Gastrocnemius medialis (tissue), 4 donors: Measurements from ENCODE around the gene AKAP7. TPM values are rescaled to one million over a fixed set of nuclear protein-coding genes. Genes with fewer than 3 reads are reported as not detected.

ENCODE experiments used
- ATAC-seq, 2 donors: fragments of 150-250 bp; one replicate each; pipeline ENCODE4 v1.9.1; 2016
- DNase-seq, 2 donors: peaks; one replicate each; pipeline ENCODE4 v3.0.0-alpha.2; 2019
- H3K27ac ChIP-seq, 4 donors: fragments of 200-600 bp; sonication (generic); 1 replicate in 1 of 4; 2 replicates in 3 of 4; pipeline ENCODE4 v1.5.1; 2016 to 2018; ENCODE audit warnings: mild to moderate bottlenecking in 2 of 4, moderate library complexity in 1 of 4
- H3K27me3 ChIP-seq, 3 donors: fragments of 200-600 bp; sonication (generic) in 2 of 3; 1 replicate in 1 of 3; 2 replicates in 2 of 3; pipeline versions ENCODE4 v1.5.1 to v1.6.0; 2016 to 2019; ENCODE audit warnings: mild to moderate bottlenecking in 1 of 3, moderate library complexity in 1 of 3
- H3K36me3 ChIP-seq, 2 donors: fragments of 200-600 bp; sonication (generic) in 1 of 2; one replicate each; pipeline ENCODE4 v1.5.1; 2017 to 2018
- H3K4me1 ChIP-seq, 2 donors: fragments of 200-600 bp; sonication (generic) in 1 of 2; one replicate each; pipeline ENCODE4 v1.5.1; 2016 to 2017; ENCODE audit warnings: mild to moderate bottlenecking in 2 of 2
- H3K4me3 ChIP-seq, 4 donors: fragments of 200-600 bp; sonication (generic) in 3 of 4; 1 replicate in 1 of 4; 2 replicates in 3 of 4; pipeline ENCODE4 v1.5.1; 2016 to 2019; ENCODE audit warnings: mild to moderate bottlenecking in 2 of 4
- H3K9me3 ChIP-seq, 3 donors: fragments of 200-600 bp; sonication (generic) in 2 of 3; 1 replicate in 1 of 3; 2 replicates in 2 of 3; pipeline ENCODE4 v1.5.1; 2016 to 2019
- POLR2A ChIP-seq, 2 donors: fragments of 450-650 bp; IDR thresholded peaks; one replicate each; pipeline ENCODE4 v1.6.1; 2017; ENCODE audit warnings: antibody characterized with exemption in 2 of 2, mild to moderate bottlenecking in 2 of 2, moderate library complexity in 2 of 2
- in situ Hi-C, 4 donors: fragments of 200-750 bp; cut with MboI; loops; one replicate each; pipeline versions ENCODE4 v1.15.0 to v1.8.0; 2017; ENCODE audit warnings: low sequenced_read_pairs in 4 of 4
- intact Hi-C: fragments of 100-400 bp; cut with DNase I; formaldehyde crosslinking; loops from one replicate; pipeline ENCODE4 v1.15.1; 2023; ENCODE audit warnings: low total_unique reads
- total RNA-seq, 4 donors: library from RNA; depleted of rRNA; stranded (reverse); fragments of >200 nt; gene quantifications; one replicate each; pipeline versions ENCODE4 v1.1.0 to v1.2.3, GENCODE V29; 2016
- TF ChIP-seq, protein P1 (sequence below), 5 experiments: fragments of 450-650 bp in 3 of 5; fragments of 200-600 bp in 2 of 5; sonication (generic) in 2 of 5; IDR thresholded peaks in 4 of 5; conservative IDR thresholded peaks in 1 of 5; 1 replicate in 4 of 5; 2 replicates in 1 of 5; pipeline ENCODE4 v1.5.1; 2016 to 2019; ENCODE audit warnings: antibody characterized with exemption in 5 of 5, mild to moderate bottlenecking in 3 of 5, moderate library complexity in 3 of 5

AKAP7 gene
- total RNA-seq, 4 donors from 2014 or later: 5.2 to 14.6 (median 7.5) TPM

GRCh38 chr6:131251590-131252199 is 116.4 kb downstream of the AKAP7 start:
- no peak overlapping the region for H3K27ac ChIP-seq
- peaks cover 0 to 8% of the 10 kb centered on the region in 2 donors for H3K4me1 ChIP-seq
- H3K9me3 ChIP-seq: no peaks in the 10 kb centered on the region
- intact Hi-C loops: no loop called here
- H3K4me3 ChIP-seq: no peak overlapping the region
- DNase-seq (no peak), ATAC-seq (no peak)
- in situ Hi-C loops: no loop called here
- no peaks in the 10 kb centered on the region for H3K36me3 ChIP-seq
- no peak for TF ChIP-seq POLR2A (IDR thresholded peaks at IDR 0.05)
- TF ChIP-seq, protein P1, sequence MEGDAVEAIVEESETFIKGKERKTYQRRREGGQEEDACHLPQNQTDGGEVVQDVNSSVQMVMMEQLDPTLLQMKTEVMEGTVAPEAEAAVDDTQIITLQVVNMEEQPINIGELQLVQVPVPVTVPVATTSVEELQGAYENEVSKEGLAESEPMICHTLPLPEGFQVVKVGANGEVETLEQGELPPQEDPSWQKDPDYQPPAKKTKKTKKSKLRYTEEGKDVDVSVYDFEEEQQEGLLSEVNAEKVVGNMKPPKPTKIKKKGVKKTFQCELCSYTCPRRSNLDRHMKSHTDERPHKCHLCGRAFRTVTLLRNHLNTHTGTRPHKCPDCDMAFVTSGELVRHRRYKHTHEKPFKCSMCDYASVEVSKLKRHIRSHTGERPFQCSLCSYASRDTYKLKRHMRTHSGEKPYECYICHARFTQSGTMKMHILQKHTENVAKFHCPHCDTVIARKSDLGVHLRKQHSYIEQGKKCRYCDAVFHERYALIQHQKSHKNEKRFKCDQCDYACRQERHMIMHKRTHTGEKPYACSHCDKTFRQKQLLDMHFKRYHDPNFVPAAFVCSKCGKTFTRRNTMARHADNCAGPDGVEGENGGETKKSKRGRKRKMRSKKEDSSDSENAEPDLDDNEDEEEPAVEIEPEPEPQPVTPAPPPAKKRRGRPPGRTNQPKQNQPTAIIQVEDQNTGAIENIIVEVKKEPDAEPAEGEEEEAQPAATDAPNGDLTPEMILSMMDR (IDR thresholded peaks at IDR 0.05 in 4 of 5, conservative IDR thresholded peaks at IDR 0.05 in 1 of 5): no peak
- H3K27me3 ChIP-seq: no peaks in the 10 kb centered on the region

DNA sequence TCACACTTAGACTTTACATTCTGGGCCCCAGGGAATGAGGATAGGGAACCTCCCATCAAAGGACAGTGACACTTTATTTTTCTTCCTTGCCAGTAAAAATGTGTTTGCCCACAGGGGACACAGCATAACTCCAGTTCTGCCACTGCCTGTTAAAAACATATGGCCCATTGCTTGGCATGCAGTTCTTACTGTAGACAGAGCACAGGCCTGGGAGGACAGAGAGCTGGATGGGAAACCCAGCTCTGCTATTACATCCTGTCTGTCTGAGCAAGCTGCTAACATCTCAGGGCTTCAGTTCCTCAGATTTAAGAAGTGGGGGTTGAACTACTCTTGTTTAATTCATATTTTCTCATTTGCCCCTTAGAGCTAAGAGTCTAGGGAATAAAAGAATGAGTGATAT is 120.2 kb downstream of the AKAP7 start:
- TF ChIP-seq, protein P1 (IDR thresholded peaks at IDR 0.05 in 4 of 5, conservative IDR thresholded peaks at IDR 0.05 in 1 of 5): no peak
- TF ChIP-seq POLR2A (IDR thresholded peaks at IDR 0.05): no peak
- no peak overlapping the region for H3K27ac ChIP-seq
- H3K9me3 ChIP-seq: no peaks in the 10 kb centered on the region
- no peak for ATAC-seq
- H3K4me3 ChIP-seq: no peak overlapping the region
- in situ Hi-C loops (no loop called here), intact Hi-C loops (no loop called here)
- H3K27me3 ChIP-seq: no peaks in the 10 kb centered on the region
- no peaks in the 10 kb centered on the region for H3K36me3 ChIP-seq
- peaks cover 0 to 7% of the 10 kb centered on the region in 2 donors for H3K4me1 ChIP-seq
- no peak for DNase-seq

- TF ChIP-seq POLR2A (IDR thresholded peaks at IDR 0.05): no peak
- TF ChIP-seq, protein P1 (IDR thresholded peaks at IDR 0.05 in 4 of 5, conservative IDR thresholded peaks at IDR 0.05 in 1 of 5): no peak
- DNase-seq: no peak
Measured at GRCh38 chr6:131255911-131256310, 120.6 kb downstream of the AKAP7 start.

DNA sequence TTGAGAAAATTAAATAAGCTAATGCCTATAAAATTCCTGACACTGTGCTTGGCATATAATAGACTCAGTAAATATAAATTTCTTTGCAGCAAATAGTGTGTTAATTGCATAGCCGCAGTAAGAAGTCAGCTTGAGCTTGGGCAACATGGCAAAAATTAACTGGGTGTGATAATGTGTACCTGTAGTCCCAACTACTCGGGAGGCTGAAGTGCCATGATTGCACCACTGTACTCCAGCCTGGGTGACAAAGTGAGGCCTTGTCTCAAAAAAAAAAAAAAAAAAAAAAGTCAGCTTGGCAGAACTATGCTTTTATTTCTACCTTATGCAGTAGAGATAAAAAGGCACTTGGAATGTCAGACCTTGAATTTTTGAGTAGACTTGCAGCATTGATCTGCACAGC is 121.8 kb downstream of the AKAP7 start:
- Histone ChIP-seq H3K4me1 (no peaks in the 10 kb centered on the region), H3K9me3 (no peaks in the 10 kb centered on the region), H3K27ac (no peak overlapping the region), H3K27me3 (no peaks in the 10 kb centered on the region), H3K4me3 (no peak overlapping the region), H3K36me3 (no peaks in the 10 kb centered on the region)
- no peak for ATAC-seq
- in situ Hi-C loops: no loop called here
- DNase-seq: no peak
- no peak for TF ChIP-seq POLR2A (IDR thresholded peaks at IDR 0.05)
- TF ChIP-seq, protein P1 (IDR thresholded peaks at IDR 0.05 in 4 of 5, conservative IDR thresholded peaks at IDR 0.05 in 1 of 5): no peak
- intact Hi-C loops: no loop called here

More at GRCh38 chr6:131255911-131256310, 120.6 kb downstream of the AKAP7 start:
- Histone ChIP-seq H3K4me1 (peaks cover 0 to 2% of the 10 kb centered on the region in 2 donors), H3K9me3 (no peaks in the 10 kb centered on the region), H3K27ac (no peak overlapping the region), H3K36me3 (no peaks in the 10 kb centered on the region), H3K27me3 (no peaks in the 10 kb centered on the region), H3K4me3 (no peak overlapping the region)
- ATAC-seq: no peak
- intact Hi-C loops: no loop called here
- in situ Hi-C loops: no loop called here
